ENCODE results near the gene HMX3. TPM values are rescaled to one million over a fixed set of nuclear protein-coding genes. Genes with fewer than 3 reads are reported as not detected.

HMX3 gene
- total and polyA plus RNA-seq, 2 experiments from 2014 or later = 0.35 TPM; not detected in 1

GRCh38 chr10:123139165-123139520 lies 3.4 kb downstream of the HMX3 start (continued):
- no peak for TF ChIP-seq ZNF462 (CRISPR knock-in tag; IDR thresholded peaks at IDR 0.05)

GRCh38 chr10:123139521-123140163 lies 3.9 kb downstream of the HMX3 start:
- ATAC-seq = peak; percentile 2
- H3K27ac ChIP-seq (ENCODE audit: low read depth) = no peak overlapping the region
- peaks cover 100% of the 10 kb centered on the region for H3K27me3 ChIP-seq (ENCODE audit: insufficient read depth)
- H3K9me2 ChIP-seq (ENCODE audit: insufficient read depth) = no peaks in the 10 kb centered on the region
- peaks cover 53% of the 10 kb centered on the region for H3K4me1 Mint-ChIP-seq
- peaks cover 94% of the 10 kb centered on the region for H3K27me3 Mint-ChIP-seq (ENCODE audit: insufficient read depth, low read depth, poor library complexity)
- H3F3A ChIP-seq (replicated peaks; ENCODE audit: low read depth) = peaks cover 22% of the 10 kb centered on the region
- H3K36me3 Mint-ChIP-seq (ENCODE audit: low read depth) = no peaks in the 10 kb centered on the region
- TF ChIP-seq ETS1 (IDR thresholded peaks at IDR 0.05) (no peak), EZH2 (IDR thresholded peaks at IDR 0.05; ENCODE audit: low read depth, unreplicated experiment) (peak; percentile 98), EZH2phosphoT487 (IDR thresholded peaks at IDR 0.05; ENCODE audit: unreplicated experiment) (peak; percentile 73), POLR2AphosphoS5 (IDR thresholded peaks at IDR 0.05; ENCODE audit: low read depth) (no peak), STAT1 (IDR thresholded peaks at IDR 0.05; ENCODE audit: unreplicated experiment) (no peak), REST (IDR thresholded peaks at IDR 0.05; ENCODE audit: unreplicated experiment) (no peak), JUNB (IDR thresholded peaks at IDR 0.05; ENCODE audit: unreplicated experiment) (no peak)
- H4K20me1 ChIP-seq (replicated peaks; ENCODE audit: insufficient read depth) = peaks cover 15% of the 10 kb centered on the region; the same call in 1 of the 2 replicates
- peak overlapping the region; percentile 50 for H3K4me3 ChIP-seq
- DNase-seq (ENCODE audit: low spot score) = peak; percentile 79
- H2AFZ ChIP-seq = 0 out of 2 replicates have a peak overlapping the region, but pooled peaks have one; percentile 38
- peaks cover 52% of the 10 kb centered on the region for H3K4me1 ChIP-seq (ENCODE audit: insufficient read depth)
- no peak overlapping the region for H3K27ac Mint-ChIP-seq
- no peaks in the 10 kb centered on the region for H3K36me3 ChIP-seq (ENCODE audit: insufficient read depth)
- H3K79me2 ChIP-seq (replicated peaks; ENCODE audit: insufficient read depth) = no peaks in the 10 kb centered on the region
- H3K4me2 ChIP-seq = peak overlapping the region; percentile 80
- peaks cover 8% of the 10 kb centered on the region for H3K9me3 Mint-ChIP-seq
- peak overlapping the region; percentile 62 for H3K4me3 Mint-ChIP-seq

Data from GM23338 (cell line).